IMR-90 (cell line): ENCODE data around the gene LRATD1. TPM values are rescaled to one million over a fixed set of nuclear protein-coding genes. Genes with fewer than 3 reads are reported as not detected.
A peak's percentile ranks its signal among the peaks of the same experiment; 100 is the strongest.

ENCODE experiments used
- ATAC-seq: fragments of 200-7000 bp; cut with Tn5 transposase; 2 replicates; pipeline ENCODE4 v1.9.1; 2020; ENCODE audit warnings: low read depth, mild to moderate bottlenecking, moderate library complexity
- BruUV-seq: library from RNA; stranded (reverse); fragments of 400-500 nt; replicated peaks from 2 replicates; lab custom pipeline; 2021; lab: Mats Ljungman, UMichigan
- CTCF ChIA-PET: fragments of 300-600 bp; formaldehyde crosslinking; extraction: SDS; loops from one replicate; lab custom pipeline; 2021; ENCODE audit warnings: antibody characterized with exemption; lab: Yijun Ruan, JAX
- POLR2A ChIA-PET: fragments of 300-600 bp; sonication (Branson Sonifier 250); formaldehyde crosslinking; loops from one replicate; lab custom pipeline; 2022; ENCODE audit warnings: antibody characterized with exemption; ENCODE audit not compliant: unreplicated experiment; lab: Charles Lee
- DNase-seq: peaks from one replicate; pipeline ENCODE4 v3.0.0; 2013
- H2AFZ ChIP-seq: replicated peaks from 2 replicates; pipeline ENCODE3; 2013; ENCODE audit warnings: low read length, mild to moderate bottlenecking; ENCODE audit not compliant: poor library complexity
- H2AK5ac ChIP-seq: 2 replicates; pipeline ENCODE4 v1.6.1; 2013; ENCODE audit warnings: low read depth, low read length, inconsistent platforms
- H2AK9ac ChIP-seq: replicated peaks from 2 replicates; pipeline ENCODE3; 2013; ENCODE audit warnings: mild to moderate bottlenecking, low read depth, low read length, moderate library complexity; ENCODE audit not compliant: poor library complexity
- H2BK120ac ChIP-seq: 2 replicates; pipeline ENCODE4 v1.6.1; 2013; ENCODE audit warnings: low read depth, low read length, inconsistent platforms
- H2BK15ac ChIP-seq: 3 replicates; pipeline ENCODE4 v1.6.1; 2013; ENCODE audit warnings: low read depth, low read length, inconsistent platforms
- H2BK20ac ChIP-seq: 2 replicates; pipeline ENCODE4 v1.6.1; 2013; ENCODE audit warnings: low read depth, mild to moderate bottlenecking, inconsistent platforms, low read length, moderate library complexity
- H2BK5ac ChIP-seq: 2 replicates; pipeline ENCODE4 v1.6.1; 2013; ENCODE audit warnings: mild to moderate bottlenecking, low read depth, low read length, inconsistent platforms; ENCODE audit not compliant: poor library complexity, severe bottlenecking
- H3K14ac ChIP-seq: replicated peaks from 2 replicates; pipeline ENCODE4 v1.6.1; 2013; ENCODE audit warnings: low read depth, low read length, inconsistent platforms
- H3K18ac ChIP-seq: 2 replicates; pipeline ENCODE4 v1.6.1; 2013; ENCODE audit warnings: low read depth, low read length, control low read depth
- H3K23ac ChIP-seq: 2 replicates; pipeline ENCODE4 v1.6.1; 2013; ENCODE audit warnings: low read depth, low read length, inconsistent platforms
- H3K27ac ChIP-seq: 2 replicates; pipeline ENCODE4 v1.5.1; 2013; ENCODE audit warnings: mild to moderate bottlenecking, control low read depth, low read length; ENCODE audit not compliant: insufficient read depth
- H3K27me3 ChIP-seq: 2 replicates; pipeline ENCODE4 v1.6.1; 2013; ENCODE audit warnings: low read length; ENCODE audit not compliant: control insufficient read depth, insufficient read depth
- H3K36me3 ChIP-seq: 2 replicates; pipeline ENCODE4 v1.6.1; 2013; ENCODE audit warnings: low read length, mixed read lengths; ENCODE audit not compliant: control insufficient read depth, insufficient read depth
- H3K4ac ChIP-seq: 2 replicates; pipeline ENCODE4 v1.6.1; 2013; ENCODE audit warnings: low read depth, low read length, inconsistent platforms
- H3K4me1 ChIP-seq: 2 replicates; pipeline ENCODE4 v1.6.1; 2013; ENCODE audit warnings: low read length, mixed read lengths; ENCODE audit not compliant: control insufficient read depth, insufficient read depth
- H3K4me2 ChIP-seq: 2 replicates; pipeline ENCODE4 v1.6.1; 2013; ENCODE audit warnings: low read depth, mild to moderate bottlenecking, control low read depth, low read length, moderate library complexity
- H3K4me3 ChIP-seq: 2 replicates; pipeline ENCODE4 v1.5.1; 2013; ENCODE audit warnings: low read depth, mild to moderate bottlenecking, control low read depth, low read length, moderate library complexity; ENCODE audit not compliant: insufficient read depth
- H3K56ac ChIP-seq: 2 replicates; pipeline ENCODE4 v1.6.1; 2013; ENCODE audit warnings: low read length, inconsistent platforms; ENCODE audit not compliant: insufficient read depth; ENCODE audit errors: extremely low read depth
- H3K79me1 ChIP-seq, 2 experiments: 2 replicates each; pipeline ENCODE4 v1.6.1; 2013; ENCODE audit warnings: low read length in 2 of 2, inconsistent platforms in 1 of 2, low read depth in 1 of 2
- H3K9ac ChIP-seq: 2 replicates; pipeline ENCODE4 v1.6.1; 2013; ENCODE audit warnings: low read depth, low read length, control low read depth
- H3K9me1 ChIP-seq: 2 replicates; pipeline ENCODE4 v1.6.1; 2013; ENCODE audit warnings: low read length, inconsistent platforms; ENCODE audit not compliant: insufficient read depth
- H3K9me3 ChIP-seq: 2 replicates; pipeline ENCODE4 v1.6.1; 2013; ENCODE audit warnings: low read length; ENCODE audit not compliant: control insufficient read depth, insufficient read depth
- H4K20me1 ChIP-seq: 2 replicates; pipeline ENCODE4 v1.6.1; 2013; ENCODE audit warnings: low read length, inconsistent platforms; ENCODE audit not compliant: insufficient read depth
- H4K5ac ChIP-seq: 2 replicates; pipeline ENCODE4 v1.6.1; 2013; ENCODE audit warnings: mild to moderate bottlenecking, low read depth, low read length, control low read depth
- H4K8ac ChIP-seq, 2 experiments: 2 replicates each; pipeline ENCODE4 v1.6.1; 2013; ENCODE audit warnings: low read depth in 2 of 2, low read length in 2 of 2, control low read depth in 1 of 2, inconsistent platforms in 1 of 2
- H4K91ac ChIP-seq: 2 replicates; pipeline ENCODE4 v1.6.1; 2013; ENCODE audit warnings: low read depth, low read length, inconsistent platforms; ENCODE audit not compliant: insufficient read depth
- NFE2L2 ChIP-seq: fragments of 150-350 bp; IDR thresholded peaks from 2 replicates; pipeline ENCODE4 v1.6.1; 2016; ENCODE audit warnings: low read depth, mild to moderate bottlenecking, low read length
- RFX5 ChIP-seq: IDR thresholded peaks from 2 replicates; pipeline ENCODE4 v1.8.0; 2012; ENCODE audit warnings: low read depth, mild to moderate bottlenecking, low read length, moderate library complexity
- WGBS, 2 experiments: methylation state at CpG; one replicate each; pipeline versions ENCODE4 v1.1.5 to v1.1.7; 2013; ENCODE audit warnings: missing lambda C conversion rate in 2 of 2; ENCODE audit not compliant: insufficient read length in 1 of 2; ENCODE audit errors: extremely low coverage in 2 of 2; 5-methylcytosine and 5-hydroxymethylcytosine counted together
- dilution Hi-C: fragments of 300-500 bp; cut with HindIII; formaldehyde crosslinking; loops from one replicate; pipeline ENCODE4 v1.14.3; 2018; ENCODE audit warnings: low sequenced_read_pairs; ENCODE audit not compliant: unreplicated experiment
- in situ Hi-C: fragments of 300-500 bp; cut with MboI; formaldehyde crosslinking; loops from 3 replicates; pipeline ENCODE4 v1.14.3; 2019; ENCODE audit warnings: low sequenced_read_pairs, inconsistent platforms, mixed read lengths
- intact Hi-C: fragments of 100-400 bp; cut with micrococcal nuclease; formaldehyde crosslinking; loops from 2 replicates; pipeline ENCODE4 v1.10.0; 2022
- polyA plus RNA-seq, 3 experiments: library from polyadenylated mRNA; depleted of rRNA; stranded (reverse); fragments of >200 nt; gene quantifications; 2 replicates each; pipeline ENCODE4 v1.2.3, GENCODE V29; 2012; ENCODE audit warnings: low replicate concordance in 1 of 3
- total RNA-seq: library from RNA; depleted of rRNA; stranded (reverse); fragments of >200 nt; gene quantifications from 2 replicates; pipeline ENCODE4 v1.2.3, GENCODE V29; 2012

LRATD1 gene
- total and polyA plus RNA-seq, 2 of the 4 experiments (the other 2 are of a cell fraction), result 0.18 to 0.60 TPM

DNA sequence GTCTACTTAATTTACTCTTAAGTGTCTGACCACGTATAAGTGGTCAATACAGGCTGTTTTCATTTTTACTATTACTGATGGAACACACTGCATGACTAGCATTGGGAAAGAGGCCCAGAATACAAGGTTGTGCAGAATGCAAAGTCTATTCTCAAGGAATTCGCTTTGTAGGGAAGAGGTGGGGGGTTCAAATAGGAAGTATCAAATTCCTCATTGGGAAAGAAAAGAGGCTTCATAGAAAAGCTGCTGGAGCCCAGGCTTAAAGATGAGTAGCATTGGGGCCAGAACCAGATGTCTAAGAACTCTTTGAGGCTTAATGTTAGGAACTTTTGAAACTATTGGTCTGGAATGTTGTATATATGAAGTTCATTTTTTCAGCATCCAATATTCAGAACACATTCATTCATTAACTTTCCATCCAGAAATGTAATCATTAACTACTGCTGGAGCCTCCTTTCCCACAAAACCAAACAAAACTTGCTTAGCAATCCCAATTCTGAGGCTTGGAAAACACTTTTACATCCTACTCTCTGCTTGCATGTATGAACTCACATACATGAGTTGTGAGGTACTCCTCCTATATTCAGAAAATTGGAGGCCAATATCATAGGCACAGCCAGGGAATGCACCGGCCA is 994 bp upstream of the LRATD1 start:
- in situ Hi-C loops, result no loop called here
- CTCF ChIA-PET, result interaction anchor here (0.6 kb wide), 1 partner anchor 857 kb away, joined by 3 read pairs; no protein-coding TSS in a partner anchor
- intact Hi-C loops, result loop anchor here (5.0 to 10.0 kb wide), 6 partner anchors 123 to 1439 kb away; no protein-coding TSS in a partner anchor
- no peak overlapping the region for H2BK120ac ChIP-seq
- H3K9me1 ChIP-seq, result no peaks in the 10 kb centered on the region
- no peak overlapping the region for H4K5ac ChIP-seq
- peaks cover 25% of the 10 kb centered on the region for H3K27me3 ChIP-seq
- POLR2A ChIA-PET, result no interaction called here
- H3K4me2 ChIP-seq, result peak overlapping the region; percentile 43
- H3K79me1 ChIP-seq, result no peaks in the 10 kb centered on the region
- peaks cover 2% of the 10 kb centered on the region; the same call in 1 of the 2 replicates for H3K9me3 ChIP-seq
- H2AFZ ChIP-seq, result no peak overlapping the region
- no peak overlapping the region for H3K56ac ChIP-seq
- H3K4me3 ChIP-seq, result no peak overlapping the region
- H3K27ac ChIP-seq, result no peak overlapping the region
- no peak overlapping the region for H3K23ac ChIP-seq
- BruUV-seq, result no TSS peak
- no peak overlapping the region for H2BK20ac ChIP-seq
- H3K4me1 ChIP-seq, result no peaks in the 10 kb centered on the region; the same call in 1 of the 2 replicates
- H2AK9ac ChIP-seq, result no peak overlapping the region
- 29% methylated on average over 1 of the region's 3 CpGs; no CpG with 5 or more reads in 1 of the 2 experiments for WGBS, 2 experiments
- no peak overlapping the region for H2BK5ac ChIP-seq
- no peak overlapping the region for H2BK15ac ChIP-seq
- H2AK5ac ChIP-seq, result no peak overlapping the region
- no peak overlapping the region for H3K9ac ChIP-seq
- no peaks in the 10 kb centered on the region for H3K36me3 ChIP-seq
- no peak overlapping the region for H3K14ac ChIP-seq
- H4K91ac ChIP-seq, result no peak overlapping the region
- no peaks in the 10 kb centered on the region for H4K20me1 ChIP-seq
- no peak for ATAC-seq
- H4K8ac ChIP-seq, result no peak overlapping the region
- TF ChIP-seq NFE2L2 (no peak), RFX5 (no peak)
- no peak for DNase-seq
- dilution Hi-C loops, result no loop called here
- H3K4ac ChIP-seq, result no peak overlapping the region
- no peak overlapping the region for H3K18ac ChIP-seq
